ENCODE measurements around the gene RGS3.

DNA sequence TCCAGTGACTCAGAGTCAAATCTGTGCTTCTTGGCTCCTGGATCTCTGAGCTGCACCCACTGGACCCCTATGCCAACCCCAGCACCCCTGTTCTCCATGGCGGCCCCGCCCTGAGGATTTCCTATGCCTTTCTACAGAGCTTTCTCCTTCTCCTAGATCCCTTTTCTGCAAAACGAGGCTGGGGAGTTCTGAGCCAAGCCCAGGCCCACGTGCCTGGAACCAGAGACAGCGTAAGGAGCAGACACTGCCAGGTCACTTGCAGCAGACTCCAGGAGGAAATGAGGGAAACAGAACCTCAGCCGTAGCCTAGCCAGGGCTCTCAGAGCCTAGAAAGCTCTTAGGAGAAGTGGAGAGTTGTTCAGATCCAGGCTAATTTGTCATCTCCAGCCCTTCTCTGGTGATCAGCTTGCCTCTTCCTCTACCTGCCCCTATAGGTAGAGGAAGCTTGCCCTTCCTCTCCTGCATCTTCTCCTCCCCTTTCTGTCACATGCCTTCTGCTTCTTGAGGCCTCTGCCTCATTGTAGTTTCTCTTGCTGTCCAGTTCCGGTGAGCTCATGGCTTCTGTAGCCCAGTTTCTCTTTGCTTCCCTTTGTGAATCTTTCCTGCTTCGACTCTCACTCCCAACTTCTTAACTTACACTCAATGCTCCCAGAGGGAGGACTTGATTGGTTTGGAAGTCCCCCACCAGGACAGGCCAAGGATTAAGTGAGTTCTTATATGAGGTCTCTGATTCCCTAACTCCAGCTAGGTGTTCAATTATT is 163.4 kb downstream of the RGS3 start:
- TF ChIP-seq, protein P1, sequence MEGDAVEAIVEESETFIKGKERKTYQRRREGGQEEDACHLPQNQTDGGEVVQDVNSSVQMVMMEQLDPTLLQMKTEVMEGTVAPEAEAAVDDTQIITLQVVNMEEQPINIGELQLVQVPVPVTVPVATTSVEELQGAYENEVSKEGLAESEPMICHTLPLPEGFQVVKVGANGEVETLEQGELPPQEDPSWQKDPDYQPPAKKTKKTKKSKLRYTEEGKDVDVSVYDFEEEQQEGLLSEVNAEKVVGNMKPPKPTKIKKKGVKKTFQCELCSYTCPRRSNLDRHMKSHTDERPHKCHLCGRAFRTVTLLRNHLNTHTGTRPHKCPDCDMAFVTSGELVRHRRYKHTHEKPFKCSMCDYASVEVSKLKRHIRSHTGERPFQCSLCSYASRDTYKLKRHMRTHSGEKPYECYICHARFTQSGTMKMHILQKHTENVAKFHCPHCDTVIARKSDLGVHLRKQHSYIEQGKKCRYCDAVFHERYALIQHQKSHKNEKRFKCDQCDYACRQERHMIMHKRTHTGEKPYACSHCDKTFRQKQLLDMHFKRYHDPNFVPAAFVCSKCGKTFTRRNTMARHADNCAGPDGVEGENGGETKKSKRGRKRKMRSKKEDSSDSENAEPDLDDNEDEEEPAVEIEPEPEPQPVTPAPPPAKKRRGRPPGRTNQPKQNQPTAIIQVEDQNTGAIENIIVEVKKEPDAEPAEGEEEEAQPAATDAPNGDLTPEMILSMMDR (conservative IDR thresholded peaks at IDR 0.05 in 1 of 2, IDR thresholded peaks at IDR 0.05 in 1 of 2; ENCODE audit: extremely low read depth in 1 of 2, insufficient read depth in 1 of 2, low read depth in 1 of 2, low read length in 2 of 2), result no peak
- no peak for TF ChIP-seq EZH2 (IDR thresholded peaks at IDR 0.05; ENCODE audit: borderline replicate concordance, low read length)
